Measurements from ENCODE around the gene PRDX5. TPM values are rescaled to one million over a fixed set of nuclear protein-coding genes. Genes with fewer than 3 reads are reported as not detected.

The PRDX5 gene
- total RNA-seq, 2 experiments from 2014 or later = 125 to 163 TPM

DNA sequence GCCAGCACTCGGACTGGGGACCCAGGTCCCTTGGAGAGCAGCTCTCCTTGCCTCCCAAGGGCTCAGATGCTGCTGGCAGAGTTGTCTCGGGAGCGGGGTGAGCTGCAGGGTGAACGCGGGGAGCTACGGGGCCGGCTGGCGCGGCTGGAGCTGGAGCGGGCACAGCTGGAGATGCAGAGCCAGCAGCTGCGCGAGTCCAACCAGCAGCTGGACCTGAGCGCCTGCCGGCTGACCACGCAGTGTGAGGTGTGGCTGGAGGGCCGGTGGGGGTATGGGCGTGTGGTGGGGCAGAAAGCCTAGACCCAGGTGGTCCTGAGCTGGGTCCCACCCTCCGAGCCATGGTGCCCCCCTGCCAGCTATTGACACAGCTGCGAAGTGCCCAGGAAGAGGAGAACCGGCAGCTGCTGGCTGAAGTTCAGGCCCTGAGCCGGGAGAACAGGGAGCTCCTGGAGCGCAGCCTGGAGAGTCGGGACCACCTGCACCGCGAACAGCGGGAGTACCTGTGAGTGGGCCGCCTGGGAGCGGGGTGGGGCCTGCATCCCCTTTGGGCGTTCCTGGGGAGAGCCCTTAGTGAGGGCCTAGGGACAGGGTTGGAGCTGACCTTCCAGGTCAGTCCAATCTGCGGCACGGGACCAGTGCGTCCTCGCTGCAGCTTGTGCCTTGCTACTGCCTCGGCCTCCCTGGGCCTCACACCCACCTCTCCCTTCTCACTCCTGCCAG lies 35.2 kb downstream of the PRDX5 start:
- peaks cover 5% of the 10 kb centered on the region for H3K36me3 Mint-ChIP-seq
- no peak for DNase-seq
- CTCF ChIA-PET = interaction anchor here (0.6 to 4.3 kb wide), 6 partner anchors 10 to 127 kb away, joined by 3 to 18 read pairs (median 4); partner anchors contain the start of genes PRDX5 and TRMT112
- H3K27me3 Mint-ChIP-seq = no peaks in the 10 kb centered on the region
- peaks cover 13% of the 10 kb centered on the region for H3K4me1 Mint-ChIP-seq
- H3K9me3 Mint-ChIP-seq (ENCODE audit: low read depth) = no peaks in the 10 kb centered on the region
- ATAC-seq = no peak
- no peak overlapping the region for H3K27ac Mint-ChIP-seq
- H3K4me3 Mint-ChIP-seq = no peak overlapping the region

DNA sequence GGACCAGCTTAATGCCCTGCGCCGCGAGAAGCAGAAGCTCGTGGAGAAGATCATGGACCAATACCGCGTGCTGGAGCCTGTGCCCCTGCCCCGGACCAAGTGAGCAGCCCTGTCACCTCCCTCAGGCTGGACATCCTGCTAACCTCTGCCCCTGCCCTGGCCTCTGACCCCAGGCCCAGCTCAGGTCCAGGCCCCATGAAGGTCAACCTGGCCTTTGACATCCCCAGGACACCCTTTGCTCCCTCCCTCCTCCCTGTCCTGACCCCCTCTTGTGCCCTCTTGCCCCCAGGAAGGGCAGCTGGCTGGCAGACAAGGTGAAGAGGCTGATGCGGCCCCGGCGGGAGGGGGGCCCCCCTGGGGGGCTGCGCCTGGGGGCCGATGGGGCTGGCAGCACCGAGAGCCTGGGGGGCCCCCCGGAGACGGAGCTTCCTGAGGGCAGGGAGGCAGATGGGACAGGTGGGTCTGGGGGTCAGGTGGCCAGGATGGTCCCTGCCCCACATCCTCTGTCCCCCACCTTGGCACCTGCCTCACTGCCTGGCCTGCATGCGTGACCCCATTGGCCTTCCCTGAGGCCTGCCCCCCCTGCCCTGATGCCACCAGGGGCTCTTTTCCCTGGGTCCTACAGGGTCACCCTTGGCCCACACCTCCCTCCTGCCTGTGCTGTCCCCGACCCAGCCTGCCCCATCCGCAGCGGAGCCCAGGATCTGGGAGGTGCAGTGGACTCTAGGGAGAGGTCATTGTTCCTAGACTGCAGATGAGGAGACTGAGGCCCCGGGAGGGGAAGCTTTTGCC lies 36.0 kb downstream of the PRDX5 start:
- Mint-ChIP-seq H3K4me1 (peaks cover 18% of the 10 kb centered on the region), H3K27ac (no peak overlapping the region), H3K36me3 (peaks cover 5% of the 10 kb centered on the region), H3K4me3 (no peak overlapping the region), H3K9me3 (ENCODE audit: low read depth) (no peaks in the 10 kb centered on the region), H3K27me3 (no peaks in the 10 kb centered on the region)
- DNase-seq = no peak
- CTCF ChIA-PET = interaction anchor here (1.5 to 4.3 kb wide), 4 partner anchors 10 to 96 kb away, joined by 3 to 18 read pairs (median 9); no protein-coding TSS in a partner anchor
- ATAC-seq = no peak

DNA sequence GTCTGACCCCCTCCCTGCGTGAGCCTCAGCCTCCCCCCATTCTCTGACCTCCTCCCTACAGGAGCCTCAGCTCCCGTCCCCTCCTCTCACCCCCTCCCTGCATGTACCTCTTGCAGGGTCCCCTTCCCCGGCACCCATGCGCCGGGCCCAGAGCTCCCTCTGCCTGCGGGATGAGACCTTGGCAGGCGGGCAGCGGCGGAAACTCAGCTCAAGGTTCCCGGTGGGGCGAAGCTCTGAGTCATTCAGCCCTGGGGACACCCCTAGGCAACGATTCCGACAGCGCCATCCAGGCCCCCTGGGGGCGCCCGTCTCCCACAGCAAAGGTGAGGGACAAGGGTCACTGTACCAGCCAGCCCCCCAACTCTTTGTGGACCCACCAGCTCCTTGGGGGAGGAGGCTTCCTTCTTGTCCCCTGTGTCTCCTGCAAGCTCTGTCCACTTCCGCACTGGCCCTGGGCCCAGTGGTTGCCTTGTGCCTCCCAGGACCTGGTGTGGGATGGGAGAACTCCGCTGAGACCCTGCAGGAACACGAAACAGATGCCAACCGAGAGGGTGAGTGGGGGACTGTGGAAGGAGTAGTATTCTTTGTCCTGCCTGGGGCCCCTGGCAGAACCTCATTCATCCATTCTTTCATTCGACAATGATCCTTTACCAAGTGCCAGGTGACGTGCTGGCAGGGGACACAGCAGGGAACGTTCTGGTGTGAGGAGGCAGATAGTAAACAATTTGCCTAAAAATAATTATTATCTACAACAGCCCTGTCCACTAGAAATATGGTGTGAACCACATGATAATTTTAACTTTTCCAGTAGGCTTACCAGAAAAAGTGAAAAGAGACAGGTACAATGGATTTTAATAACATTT lies 37.4 kb downstream of the PRDX5 start:
- no peaks in the 10 kb centered on the region for H3K9me3 Mint-ChIP-seq (ENCODE audit: low read depth)
- CTCF ChIA-PET = interaction anchor here (0.5 to 4.3 kb wide), 10 partner anchors 10 to 669 kb away, joined by 3 to 23 read pairs (median 4); partner anchors contain the start of genes CCDC88B, ESRRA, PRDX5 and TRMT112
- H3K4me3 Mint-ChIP-seq = no peak overlapping the region
- DNase-seq = no peak
- H3K36me3 Mint-ChIP-seq = peaks cover 2% of the 10 kb centered on the region
- no peak for ATAC-seq
- H3K4me1 Mint-ChIP-seq = peaks cover 28% of the 10 kb centered on the region
- no peak overlapping the region for H3K27ac Mint-ChIP-seq
- no peaks in the 10 kb centered on the region for H3K27me3 Mint-ChIP-seq

DNA sequence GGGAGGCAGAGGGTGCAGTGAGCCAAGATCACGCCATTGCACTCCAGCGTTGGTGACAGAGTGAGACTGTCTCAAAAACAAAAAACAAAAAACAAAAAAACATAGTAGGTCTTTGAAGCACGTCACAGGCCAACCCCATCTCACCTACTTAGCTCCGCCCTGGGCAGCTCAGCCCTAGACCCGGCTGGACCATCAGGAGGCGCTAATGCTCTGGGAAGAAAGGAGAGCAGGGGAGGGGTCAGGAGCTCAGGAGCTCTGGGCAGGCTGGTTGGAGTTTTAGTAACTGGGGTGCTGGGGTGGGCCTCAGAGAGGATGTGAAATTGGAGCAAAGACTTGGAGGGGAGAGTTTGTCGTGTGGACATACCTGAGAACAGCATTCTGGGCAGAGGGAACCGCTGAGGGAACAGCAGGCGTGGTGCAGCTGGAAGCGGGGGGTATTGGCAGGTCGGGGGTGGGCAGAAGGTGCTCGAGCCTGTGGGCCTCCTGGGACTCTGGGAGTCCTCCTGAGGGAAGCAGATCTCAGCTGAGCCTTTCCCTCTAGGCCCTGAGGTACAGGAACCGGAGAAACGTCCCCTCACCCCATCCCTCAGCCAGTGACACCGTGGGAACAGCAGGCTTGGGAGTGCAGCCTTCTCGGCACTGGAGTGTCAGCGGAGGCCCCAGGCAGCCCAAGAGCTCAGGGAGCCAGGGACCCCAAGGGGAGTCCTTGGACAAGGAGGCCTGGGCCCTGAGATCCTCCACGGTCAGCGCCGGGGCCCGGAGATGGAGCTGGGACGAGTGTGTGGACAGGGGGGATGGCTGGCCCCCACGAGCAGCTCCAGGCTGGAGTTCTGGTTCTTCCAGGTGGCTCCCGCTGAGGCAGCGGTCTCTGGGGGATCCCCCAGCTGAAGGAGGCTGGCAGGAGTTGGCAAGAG lies 38.8 kb downstream of the PRDX5 start:
- ATAC-seq (no peak), DNase-seq (no peak)
- no peak overlapping the region for H3K4me3 Mint-ChIP-seq
- CTCF ChIA-PET = interaction anchor here (0.5 to 4.3 kb wide), 9 partner anchors 12 to 278 kb away, joined by 3 to 23 read pairs (median 4); partner anchors contain the start of genes CCDC88B, PRDX5 and TRMT112
- no peaks in the 10 kb centered on the region for H3K27me3 Mint-ChIP-seq
- peaks cover 36% of the 10 kb centered on the region for H3K4me1 Mint-ChIP-seq
- no peaks in the 10 kb centered on the region for H3K9me3 Mint-ChIP-seq (ENCODE audit: low read depth)
- peak overlapping the region; percentile 7 for H3K27ac Mint-ChIP-seq
- H3K36me3 Mint-ChIP-seq = peaks cover 9% of the 10 kb centered on the region

DNA sequence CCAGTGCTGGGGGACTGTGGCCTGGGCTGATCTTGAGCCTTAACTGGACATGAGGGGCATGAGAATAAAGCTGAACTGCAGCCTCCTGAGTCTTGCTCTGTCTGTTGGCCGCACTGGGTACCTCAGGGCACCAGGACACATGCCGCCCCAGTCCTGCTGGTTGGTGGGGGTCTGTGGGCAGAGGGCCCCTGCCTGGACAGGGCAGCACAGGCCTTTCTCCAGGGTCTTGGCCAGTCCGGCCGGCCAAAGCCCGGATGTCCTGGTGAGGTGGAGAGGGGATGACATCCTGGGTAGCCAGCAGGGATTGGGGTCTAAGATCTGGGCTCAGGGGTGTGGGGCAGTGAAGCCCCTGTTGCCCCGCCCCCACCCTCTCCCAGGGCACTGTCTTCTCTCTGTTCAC lies 39.5 kb downstream of the PRDX5 start:
- no peak for ATAC-seq
- Mint-ChIP-seq H3K4me3 (no peak overlapping the region), H3K27me3 (no peaks in the 10 kb centered on the region), H3K36me3 (peaks cover 16% of the 10 kb centered on the region), H3K27ac (peak overlapping the region; percentile 81), H3K4me1 (peaks cover 41% of the 10 kb centered on the region), H3K9me3 (ENCODE audit: low read depth) (no peaks in the 10 kb centered on the region)
- CTCF ChIA-PET = interaction anchor here (0.5 to 4.3 kb wide), 6 partner anchors 13 to 56 kb away, joined by 3 to 23 read pairs (median 4); partner anchors contain the start of genes PRDX5 and TRMT112
- no peak for DNase-seq

DNA sequence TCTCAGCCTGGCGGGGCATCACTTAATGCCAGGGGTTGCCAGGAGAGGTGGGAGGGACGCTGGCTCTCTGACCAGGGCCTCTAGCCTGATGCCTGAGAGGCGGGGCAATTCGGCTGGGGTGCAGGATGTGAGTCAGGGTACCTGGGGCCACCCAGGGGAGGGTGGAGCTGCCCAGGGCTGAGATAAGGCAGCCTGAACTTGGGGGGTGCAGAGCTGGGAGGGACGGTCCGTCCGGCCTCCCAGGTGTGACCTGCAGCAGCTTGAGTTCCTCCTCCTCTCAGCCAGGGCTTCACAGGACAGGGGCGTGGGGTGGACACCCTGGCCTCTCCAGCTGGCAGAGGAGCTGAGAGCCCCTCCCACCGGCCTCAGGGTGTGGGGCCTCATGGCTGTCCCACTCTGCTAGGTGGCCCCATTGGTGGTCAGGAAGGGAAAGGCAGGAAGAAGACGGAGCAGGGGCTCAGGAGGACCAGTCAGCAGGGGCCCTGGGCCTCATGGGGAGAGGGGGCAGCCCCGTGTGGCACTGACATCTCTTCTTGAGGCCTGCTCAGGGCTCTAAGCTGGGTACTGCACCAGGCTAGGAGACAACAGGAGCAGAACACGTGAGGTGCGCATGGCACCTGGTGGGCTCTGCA lies 40.1 kb downstream of the PRDX5 start:
- H3K27me3 Mint-ChIP-seq = no peaks in the 10 kb centered on the region
- peak overlapping the region; percentile 81 for H3K27ac Mint-ChIP-seq
- ATAC-seq (peak; percentile 40), DNase-seq (peak; percentile 70)
- CTCF ChIA-PET = interaction anchor here (0.6 to 1.3 kb wide), 5 partner anchors 16 to 59 kb away, joined by 3 to 5 read pairs (median 3); no protein-coding TSS in a partner anchor
- H3K9me3 Mint-ChIP-seq (ENCODE audit: low read depth) = no peaks in the 10 kb centered on the region
- H3K4me3 Mint-ChIP-seq = peak overlapping the region; percentile 45
- H3K4me1 Mint-ChIP-seq = peaks cover 41% of the 10 kb centered on the region
- peaks cover 17% of the 10 kb centered on the region for H3K36me3 Mint-ChIP-seq

DNA sequence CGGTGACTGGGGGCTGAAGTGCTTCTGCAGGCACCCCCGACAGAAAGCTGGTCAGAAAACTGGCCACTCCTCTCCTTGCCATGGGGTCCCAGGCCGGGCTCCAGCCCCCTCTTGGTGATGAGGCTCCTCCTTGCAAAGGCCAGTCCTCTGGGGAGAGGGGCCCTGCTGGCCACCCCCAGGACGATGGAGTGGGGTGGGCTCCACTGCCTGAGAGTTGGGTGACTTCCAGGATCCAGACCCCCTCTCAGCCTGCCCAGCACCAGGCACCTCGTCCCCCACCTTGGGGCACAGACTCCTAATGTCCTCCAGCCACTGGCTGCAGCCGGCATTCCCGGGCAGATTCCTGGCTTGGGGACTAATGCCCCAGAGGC lies 40.6 kb downstream of the PRDX5 start:
- no peaks in the 10 kb centered on the region for H3K9me3 Mint-ChIP-seq (ENCODE audit: low read depth)
- DNase-seq = no peak
- ATAC-seq = no peak
- H3K4me3 Mint-ChIP-seq = peak overlapping the region; percentile 45
- H3K27ac Mint-ChIP-seq = peak overlapping the region; percentile 81
- H3K27me3 Mint-ChIP-seq = no peaks in the 10 kb centered on the region
- peaks cover 17% of the 10 kb centered on the region for H3K36me3 Mint-ChIP-seq
- H3K4me1 Mint-ChIP-seq = peaks cover 41% of the 10 kb centered on the region
- CTCF ChIA-PET = interaction anchor here (0.6 to 3.1 kb wide), 8 partner anchors 16 to 90 kb away, joined by 3 to 26 read pairs (median 4); no protein-coding TSS in a partner anchor

DNA sequence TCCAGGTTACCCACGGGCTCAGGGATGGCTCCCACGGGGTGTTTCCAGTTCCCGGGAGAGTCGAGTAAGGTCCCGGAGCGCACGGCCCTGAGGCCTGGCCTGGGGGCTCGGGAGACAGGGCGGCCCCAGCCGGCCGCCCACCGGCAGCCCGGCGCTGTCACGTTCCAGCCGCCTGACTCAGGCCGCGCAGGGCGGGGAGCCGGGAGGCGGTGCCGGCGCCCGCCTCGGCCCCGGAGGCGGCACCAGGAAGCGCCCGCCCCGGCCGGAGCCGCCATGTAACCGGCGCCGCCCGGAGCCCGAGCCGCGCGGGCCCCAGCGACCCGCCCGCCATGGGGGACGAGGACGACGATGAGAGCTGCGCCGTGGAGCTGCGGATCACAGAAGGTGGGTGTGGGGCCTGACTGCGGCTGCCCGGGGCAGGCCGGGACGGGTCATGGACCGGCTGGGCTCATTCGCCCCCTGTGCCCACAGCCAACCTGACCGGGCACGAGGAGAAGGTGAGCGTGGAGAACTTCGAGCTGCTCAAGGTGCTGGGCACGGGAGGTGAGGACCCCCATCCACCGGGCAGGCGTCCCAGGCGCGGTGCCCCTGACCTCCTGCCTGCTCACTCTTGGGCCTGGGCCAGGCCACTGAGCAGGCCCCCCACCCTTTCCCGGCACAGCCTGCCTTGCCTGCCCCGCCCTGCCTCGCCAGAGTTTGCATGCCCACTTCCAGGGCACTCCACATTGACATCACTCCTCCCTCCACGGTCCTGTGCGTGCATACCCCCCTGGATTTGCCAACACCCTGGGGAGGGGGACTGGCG lies 41.2 kb downstream of the PRDX5 start, which contains the start of gene RPS6KA4:
TSS of gene RPS6KA4 (plus strand) at position 256 of the 805 bp plus-strand sequence. CDS start at position 330, 74 bp downstream.
- H3K27me3 Mint-ChIP-seq = no peaks in the 10 kb centered on the region
- H3K36me3 Mint-ChIP-seq = peaks cover 20% of the 10 kb centered on the region
- CTCF ChIA-PET = interaction anchor here (0.6 to 3.1 kb wide), 12 partner anchors 16 to 384 kb away, joined by 3 to 26 read pairs (median 5); no protein-coding TSS in a partner anchor
- peaks cover 41% of the 10 kb centered on the region for H3K4me1 Mint-ChIP-seq
- no peaks in the 10 kb centered on the region for H3K9me3 Mint-ChIP-seq (ENCODE audit: low read depth)
- ATAC-seq (peak; percentile 91), DNase-seq (no peak)
- peak within 1 kb of the TSS; percentile 81 for H3K27ac Mint-ChIP-seq
- peak within 1 kb of the TSS; percentile 86 for H3K4me3 Mint-ChIP-seq

DNA sequence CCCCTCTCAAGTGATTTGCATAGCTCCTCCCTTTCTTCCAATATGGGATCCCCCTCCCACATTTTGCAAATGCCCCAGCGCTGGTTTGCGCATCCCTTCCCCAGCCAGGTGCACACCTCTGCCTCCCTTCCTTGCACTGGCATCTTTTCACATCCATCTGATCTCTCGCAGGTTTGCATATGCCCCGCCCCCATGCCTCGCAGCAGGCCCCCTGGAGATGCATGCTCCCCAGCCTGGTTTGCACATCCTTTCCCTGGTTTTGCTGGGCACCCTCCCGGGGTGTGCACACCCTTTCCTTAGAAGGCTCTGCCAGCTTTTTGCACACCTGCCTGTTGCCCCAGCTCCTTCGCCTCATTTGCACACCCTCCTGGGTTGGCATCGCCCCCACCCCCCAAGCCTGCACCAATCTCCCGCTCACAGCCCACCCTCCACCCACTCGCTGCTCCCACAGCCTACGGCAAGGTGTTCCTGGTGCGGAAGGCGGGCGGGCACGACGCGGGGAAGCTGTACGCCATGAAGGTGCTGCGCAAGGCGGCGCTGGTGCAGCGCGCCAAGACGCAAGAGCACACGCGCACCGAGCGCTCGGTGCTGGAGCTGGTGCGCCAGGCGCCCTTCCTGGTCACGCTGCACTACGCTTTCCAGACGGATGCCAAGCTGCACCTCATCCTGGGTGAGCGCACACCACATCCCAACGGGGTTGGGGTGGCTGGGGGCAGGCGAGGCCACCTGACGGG lies 42.0 kb downstream of the PRDX5 start:
- no peaks in the 10 kb centered on the region for H3K9me3 Mint-ChIP-seq (ENCODE audit: low read depth)
- peaks cover 44% of the 10 kb centered on the region for H3K4me1 Mint-ChIP-seq
- no peak for DNase-seq

GRCh38 chr11:64360448-64360921 lies 42.6 kb downstream of the PRDX5 start:
- Mint-ChIP-seq H3K36me3 (peaks cover 29% of the 10 kb centered on the region), H3K4me1 (peaks cover 44% of the 10 kb centered on the region), H3K27me3 (no peaks in the 10 kb centered on the region), H3K27ac (no peak overlapping the region), H3K9me3 (ENCODE audit: low read depth) (no peaks in the 10 kb centered on the region), H3K4me3 (peak overlapping the region; percentile 86)
- DNase-seq (no peak), ATAC-seq (no peak)
- CTCF ChIA-PET = interaction anchor here (1.0 to 3.1 kb wide), 12 partner anchors 10 to 382 kb away, joined by 3 to 26 read pairs (median 6); partner anchors contain the start of genes PRDX5, STIP1 and TRMT112

More for the DNA sequence above, 42.0 kb downstream of the PRDX5 start:
- peak overlapping the region; percentile 86 for H3K4me3 Mint-ChIP-seq
- CTCF ChIA-PET = interaction anchor here (0.8 to 3.1 kb wide), 15 partner anchors 9 to 383 kb away, joined by 3 to 26 read pairs (median 5); partner anchors contain the start of genes PRDX5, STIP1 and TRMT112
- ATAC-seq = peak; percentile 38
- H3K27ac Mint-ChIP-seq = peak overlapping the region; percentile 72
- peaks cover 24% of the 10 kb centered on the region for H3K36me3 Mint-ChIP-seq
- H3K27me3 Mint-ChIP-seq = no peaks in the 10 kb centered on the region

Data from activated CD8-positive, alpha-beta memory T cell treated with anti-CD3 and anti-CD28 coated beads, Interleukin-2, amount 10 ng/mL, durations not matched to agents 7 days and 5 days (primary cell).